Head of caudate nucleus (tissue), 42 donors: ENCODE data around the gene SKIC8.
A peak's percentile ranks its signal among the peaks of the same experiment; 100 is the strongest.

Experiments used
- DNase-seq, 42 donors: peaks; one replicate each; pipeline versions ENCODE4 v3.0.0 to v3.0.0-alpha.2; 2020 to 2021; ENCODE audit warnings: mixed read lengths in 7 of 42
- intact Hi-C: fragments of 100-400 bp; cut with DNase I; formaldehyde crosslinking; loops from one replicate; pipeline ENCODE4 v1.15.0; 2022

Gene SKIC8

GRCh38 chr15:78304216-78305066 is 5.0 kb upstream of the SKIC8 start:
- intact Hi-C loops: loop anchor here (5.0 kb wide), 3 partner anchors 118 to 178 kb away; partner anchors contain the start of gene IREB2

DNA sequence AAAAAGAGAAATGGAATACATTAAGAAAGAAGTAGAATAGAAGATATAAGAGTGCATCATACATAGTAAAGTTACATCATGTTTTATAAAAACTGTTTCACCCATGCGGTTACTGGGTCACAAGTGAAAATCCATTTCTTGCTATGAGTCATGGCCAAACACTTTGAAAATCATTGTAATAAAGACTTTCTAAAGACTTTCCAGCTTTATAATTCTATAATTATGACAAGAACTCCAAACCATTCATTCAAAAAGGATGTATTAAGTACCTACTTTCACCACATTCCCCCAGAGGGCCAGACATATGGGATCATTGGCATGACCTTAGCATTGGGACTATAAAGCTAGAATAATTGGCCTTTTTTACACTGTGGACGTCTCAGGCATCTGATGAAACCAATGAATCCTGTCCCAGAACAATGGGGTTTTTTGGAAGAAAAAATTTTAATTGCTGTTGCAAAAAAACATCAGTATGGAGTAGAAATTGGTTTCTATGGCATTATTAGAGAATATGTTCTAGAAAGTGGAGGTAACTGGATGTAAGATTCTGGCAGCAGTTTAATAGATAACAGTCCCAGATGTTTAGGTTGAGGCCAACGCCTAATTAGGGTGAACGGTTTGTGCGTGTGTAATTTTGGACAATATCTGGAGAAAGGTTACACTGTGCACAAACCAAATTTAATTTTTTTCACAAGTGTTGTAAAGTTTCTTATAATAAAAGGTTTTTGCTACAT is 3.3 kb upstream of the SKIC8 start:
- no peak for DNase-seq
- intact Hi-C loops: loop anchor here (5.0 kb wide), 1 partner anchor 135 kb away; the partner anchor contains the start of gene IREB2

More at GRCh38 chr15:78304216-78305066, 5.0 kb upstream of the SKIC8 start:
- DNase-seq: no peak

- intact Hi-C loops: loop anchor here (5.0 kb wide), 1 partner anchor 135 kb away; the partner anchor contains the start of gene IREB2
- no peak for DNase-seq
These were observed 2.4 kb upstream of the SKIC8 start for GRCh38 chr15:78301828-78302227.

DNA sequence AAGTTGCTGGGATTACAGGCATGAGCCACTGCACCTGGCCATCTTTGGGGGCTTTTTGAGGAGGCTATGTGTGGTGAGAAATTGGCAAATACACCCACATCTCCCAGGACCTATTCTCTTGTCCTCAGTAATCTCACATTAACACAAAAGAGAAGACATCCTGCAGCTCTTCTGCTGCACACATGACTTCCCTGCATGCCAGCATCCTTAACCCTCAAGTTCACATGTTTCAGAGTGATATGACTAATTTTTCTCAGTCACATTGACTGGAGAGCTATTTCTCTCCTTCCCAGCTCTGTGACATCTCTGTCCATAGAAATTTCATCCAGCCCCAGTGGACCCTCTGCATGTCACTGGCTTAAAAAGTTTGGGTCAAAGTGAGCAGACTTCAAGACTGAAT is 1.9 kb upstream of the SKIC8 start:
- no peak for DNase-seq
- intact Hi-C loops: loop anchor here (5.0 kb wide), 1 partner anchor 136 kb away; the partner anchor contains the start of gene IREB2

- no peak for DNase-seq
- intact Hi-C loops: no loop called here
These were observed 7.2 kb downstream of the SKIC8 start for GRCh38 chr15:78292219-78292618.

DNA sequence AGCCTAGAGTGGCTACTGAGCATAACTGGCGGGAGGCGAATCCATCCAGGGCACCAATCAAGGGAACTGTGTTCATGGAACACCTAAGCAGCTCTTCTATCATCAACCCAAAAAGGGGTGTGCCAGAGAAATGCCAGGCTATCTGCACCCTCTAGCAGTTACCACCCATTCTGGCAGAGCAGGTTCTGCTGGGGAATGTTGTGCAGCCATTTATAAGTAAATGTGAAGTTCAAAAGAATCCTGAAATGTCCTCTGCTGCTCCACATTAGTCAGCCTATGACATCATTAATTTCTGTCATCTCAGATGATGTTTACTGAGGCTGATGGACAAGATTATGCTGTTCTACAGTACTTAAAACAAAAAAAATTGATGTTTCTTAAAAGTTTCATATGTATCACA is 7.7 kb downstream of the SKIC8 start:
- intact Hi-C loops: no loop called here

GRCh38 chr15:78291052-78291451 is 8.4 kb downstream of the SKIC8 start:
- intact Hi-C loops: no loop called here
- no peak for DNase-seq

More for the DNA sequence above, 7.7 kb downstream of the SKIC8 start:
- no peak for DNase-seq

DNA sequence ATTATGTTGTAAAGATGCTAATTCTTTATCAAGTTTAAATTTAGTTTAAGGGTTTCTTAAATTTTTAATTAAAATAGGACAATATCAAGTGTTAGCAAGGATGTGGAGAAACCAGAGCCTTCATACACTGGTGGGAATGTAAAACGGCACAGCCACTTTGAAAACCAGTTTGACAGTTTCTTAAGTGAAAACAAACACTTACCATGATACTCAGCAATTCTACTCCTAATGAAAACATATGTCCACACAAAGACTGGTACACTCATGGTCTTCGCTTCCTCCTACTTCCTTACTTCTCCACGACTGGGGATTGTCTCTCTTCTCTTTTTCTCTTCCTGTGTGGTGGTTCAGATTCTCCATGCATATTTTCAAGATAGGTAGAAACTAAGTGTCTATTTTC is 9.2 kb downstream of the SKIC8 start:
- intact Hi-C loops: no loop called here
- no peak for DNase-seq

DNA sequence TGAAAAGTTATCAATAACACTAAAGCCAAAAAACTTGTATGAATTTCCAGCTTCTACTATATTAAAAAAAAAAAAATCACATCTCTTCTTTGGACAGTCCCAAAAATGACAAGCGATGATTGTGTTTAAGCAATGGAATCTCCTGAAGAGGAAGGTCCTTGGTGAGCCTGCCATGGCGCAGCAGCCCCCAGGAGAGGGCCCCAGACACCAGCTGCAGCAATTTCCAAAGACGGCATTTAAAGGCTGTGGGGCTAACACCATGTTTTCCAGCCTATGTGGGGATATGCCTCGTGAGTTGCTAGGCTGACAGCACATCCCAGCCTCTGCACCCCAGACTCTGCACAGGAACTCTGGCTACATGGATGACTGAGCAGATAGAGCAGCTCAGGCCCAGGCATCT is 14.7 kb downstream of the SKIC8 start:
- intact Hi-C loops: no loop called here
- DNase-seq: no peak

DNA sequence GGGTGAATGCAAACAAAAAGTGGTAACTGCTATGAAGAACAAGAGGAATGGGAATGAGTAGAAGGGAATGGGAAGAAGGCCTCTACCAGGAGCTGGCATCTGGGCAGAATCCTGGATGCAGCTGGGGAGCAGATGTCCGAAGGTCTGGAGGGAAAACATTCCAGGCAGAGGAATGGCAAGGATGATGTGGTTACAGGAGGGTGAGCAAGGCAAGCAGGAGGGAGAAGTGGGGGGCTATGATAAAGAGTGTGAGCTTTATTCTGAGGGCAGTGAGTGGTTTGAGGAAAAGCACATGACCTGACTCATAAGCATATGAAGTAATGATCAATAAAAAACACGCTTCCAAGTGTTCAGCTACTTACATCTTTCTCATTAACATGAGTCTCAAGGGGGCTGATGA is 17.1 kb downstream of the SKIC8 start:
- no peak for DNase-seq
- intact Hi-C loops: no loop called here

- intact Hi-C loops: no loop called here
- DNase-seq: peak in 1 of 42 donors; percentile 64
These were observed 18.9 kb downstream of the SKIC8 start for GRCh38 chr15:78280319-78281072.

DNA sequence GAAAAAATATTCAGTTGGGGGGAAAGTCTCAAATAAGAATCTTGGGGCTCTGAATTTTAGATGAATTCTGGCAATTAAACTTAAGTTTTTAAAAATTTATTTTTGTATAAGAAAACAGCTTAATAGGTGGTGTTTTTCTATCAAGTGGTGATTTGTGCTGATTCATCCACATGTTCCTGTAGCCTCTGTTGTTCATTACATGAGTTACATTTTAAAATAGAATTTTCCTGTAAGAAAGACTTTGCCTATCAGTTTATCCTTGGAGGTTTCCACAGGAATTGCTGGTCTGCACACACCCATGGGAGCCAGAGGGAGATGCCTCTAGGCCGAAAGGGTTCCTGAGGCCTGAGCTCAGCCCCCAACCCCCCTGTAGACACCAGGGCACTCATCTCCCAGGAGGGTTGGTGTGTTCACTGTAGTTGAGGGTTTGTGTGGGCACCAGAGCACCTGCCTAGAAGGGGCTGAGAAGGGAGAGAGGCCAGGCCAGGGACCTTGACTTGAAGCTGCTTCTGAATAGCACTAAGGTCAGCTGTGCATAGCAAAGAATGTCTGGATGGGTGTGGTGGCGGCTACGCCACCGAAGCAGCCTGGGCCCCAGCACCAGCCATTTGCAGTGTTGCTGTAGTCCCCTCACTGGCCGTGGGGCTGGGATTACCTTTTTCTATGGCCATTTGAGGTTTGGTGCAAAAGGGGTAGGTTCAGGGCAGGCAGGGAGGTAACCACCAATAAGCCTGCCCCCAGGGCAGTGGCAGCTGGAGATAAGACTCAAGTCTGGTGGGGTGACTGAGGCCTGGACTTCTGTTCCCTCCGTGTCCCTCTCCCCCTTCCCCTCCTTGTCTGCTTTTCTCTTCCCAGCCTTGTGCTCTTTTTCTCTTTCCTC is 23.1 kb downstream of the SKIC8 start:
- intact Hi-C loops: no loop called here
- no peak for DNase-seq

DNA sequence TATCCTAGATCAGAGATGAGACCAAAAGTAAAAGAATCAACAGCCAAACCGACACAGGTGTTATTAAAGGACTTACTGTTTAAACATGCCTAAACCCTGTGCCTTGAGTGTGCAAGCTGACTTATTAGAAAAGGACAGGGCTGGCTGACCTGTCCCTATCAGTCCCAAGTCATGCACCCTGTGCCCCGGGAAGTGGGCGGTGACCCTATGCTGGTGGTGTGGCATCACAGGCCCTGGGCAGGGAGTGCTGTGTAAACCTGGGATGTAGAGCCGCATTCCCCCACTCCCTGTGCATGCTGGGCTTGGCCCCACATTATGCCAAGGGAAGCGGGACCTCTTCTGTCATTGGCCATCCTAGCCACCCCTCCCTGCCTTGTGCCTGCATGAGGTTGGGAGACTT is 24.4 kb downstream of the SKIC8 start:
- DNase-seq: no peak
- intact Hi-C loops: no loop called here

DNA sequence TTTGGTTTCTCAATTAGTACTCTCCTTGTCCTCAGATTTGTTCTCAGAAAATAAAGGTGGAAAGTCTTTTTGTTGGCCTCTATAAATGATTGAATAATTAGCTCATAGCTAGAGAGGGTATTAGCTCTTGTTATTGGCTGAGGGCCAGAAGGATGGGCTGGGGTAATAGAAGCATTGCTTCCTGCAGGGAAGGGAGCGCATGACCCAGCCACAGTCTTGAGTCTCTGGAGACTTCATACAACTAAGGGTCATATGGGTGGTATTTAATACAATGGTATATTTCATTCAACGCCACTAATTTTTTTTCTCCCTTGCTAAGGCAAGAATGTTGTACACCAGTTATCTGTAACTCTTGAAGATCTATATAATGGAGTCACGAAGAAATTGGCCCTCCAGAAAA is 26.6 kb downstream of the SKIC8 start:
- DNase-seq: no peak
- intact Hi-C loops: no loop called here

DNA sequence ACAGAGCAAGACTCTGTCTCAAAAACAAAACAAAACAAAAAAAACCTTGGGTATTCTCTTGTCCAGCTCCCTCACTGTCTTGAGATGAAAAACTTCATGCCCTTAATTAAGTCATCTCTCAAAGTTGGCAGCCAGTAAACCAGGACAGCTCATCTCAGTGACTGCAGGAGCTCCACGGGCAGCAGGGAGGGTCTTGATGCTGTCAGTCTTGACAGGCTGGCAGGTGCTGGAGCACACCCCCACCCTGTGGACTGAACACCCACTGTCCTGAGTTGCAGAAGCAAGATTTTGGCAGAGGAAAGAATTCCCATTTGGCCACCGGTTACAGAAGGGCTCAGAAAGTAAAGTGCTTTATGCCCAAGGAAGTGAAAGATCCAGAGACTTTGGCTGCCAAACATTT is 27.1 kb downstream of the SKIC8 start:
- intact Hi-C loops: no loop called here
- no peak for DNase-seq

DNA sequence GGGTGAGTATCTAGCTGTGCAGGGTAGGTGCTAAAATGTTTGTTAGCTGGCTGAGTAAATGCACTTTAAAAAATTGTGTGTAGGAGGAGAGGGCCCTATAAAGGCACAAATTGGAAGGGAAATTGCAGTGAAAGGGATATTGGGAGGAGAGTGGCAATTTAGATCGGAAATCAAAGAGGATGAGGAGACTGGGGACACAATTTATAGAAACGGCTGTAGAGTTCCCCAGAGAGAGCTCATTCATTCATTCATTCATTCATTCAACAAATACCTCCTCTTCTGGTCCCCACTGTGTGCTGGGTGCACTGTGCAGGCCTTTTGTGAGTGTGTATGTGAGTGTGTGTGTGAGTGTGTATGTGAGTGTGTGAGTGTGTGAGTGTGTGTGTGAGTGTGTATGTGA is 32.6 kb downstream of the SKIC8 start:
- no peak for DNase-seq
- intact Hi-C loops: no loop called here

GRCh38 chr15:78266229-78266628 is 33.2 kb downstream of the SKIC8 start:
- intact Hi-C loops: no loop called here
- no peak for DNase-seq

- DNase-seq: peak in 9 of 42 donors; percentile 26 to 60 (median 31)
- intact Hi-C loops: no loop called here
These were observed 33.6 kb downstream of the SKIC8 start for GRCh38 chr15:78265752-78266224.

- no peak for DNase-seq
- intact Hi-C loops: no loop called here
These were observed 34.3 kb downstream of the SKIC8 start for GRCh38 chr15:78265137-78265460.
